Prostate gland (tissue), 2 donors: ENCODE data around the gene NT5DC1. TPM values are rescaled to one million over a fixed set of nuclear protein-coding genes. Genes with fewer than 3 reads are reported as not detected.

Experiments used
- DNase-seq: peaks from one replicate; pipeline ENCODE4 v3.0.0-alpha.2; 2019; ENCODE audit warnings: low spot score
- H3K27ac ChIP-seq, 2 donors: fragments of 200-600 bp; sonication (generic); 2 replicates each; pipeline ENCODE4 v1.5.1; 2017 to 2019
- H3K27me3 ChIP-seq: fragments of 200-600 bp; sonication (generic); replicated peaks from 2 replicates; pipeline ENCODE4 v1.5.1; 2019; ENCODE audit not compliant: insufficient read depth
- H3K36me3 ChIP-seq, 2 donors: fragments of 200-600 bp; sonication (generic); 1 replicate in 1 of 2; 2 replicates in 1 of 2; pipeline versions ENCODE4 v1.5.1 to v1.8.1; 2017 to 2019
- H3K4me1 ChIP-seq: fragments of 200-600 bp; sonication (generic); replicated peaks from 2 replicates; pipeline ENCODE4 v1.5.1; 2019
- H3K4me3 ChIP-seq, 2 donors: fragments of 200-600 bp; sonication (generic); 2 replicates each; pipeline ENCODE4 v1.5.1; 2017 to 2019
- H3K9me3 ChIP-seq: fragments of 200-600 bp; sonication (generic); 2 replicates; pipeline ENCODE4 v1.5.1; 2017
- POLR2A ChIP-seq: fragments of 450-650 bp; IDR thresholded peaks from one replicate; pipeline ENCODE4 v1.6.1; 2016; ENCODE audit warnings: antibody characterized with exemption, mild to moderate bottlenecking
- POLR2AphosphoS5 ChIP-seq: sonication (generic); formaldehyde crosslinking; IDR thresholded peaks from one replicate; pipeline ENCODE4 v1.6.1; 2017; ENCODE audit warnings: antibody characterized with exemption
- WGBS: methylation state at CpG from one replicate; pipeline ENCODE4 v1.1.5; 2018; 5-methylcytosine and 5-hydroxymethylcytosine counted together
- intact Hi-C: fragments of 100-400 bp; cut with DNase I; formaldehyde crosslinking; loops from one replicate; pipeline ENCODE4 v1.14.2; 2022
- total RNA-seq, 2 donors: library from RNA; depleted of rRNA; stranded (reverse); fragments of >200 nt; gene quantifications; one replicate each; pipeline ENCODE4 v1.1.0, GENCODE V29; 2016
- TF ChIP-seq, protein P1 (sequence below), 4 experiments: fragments of 200-600 bp in 2 of 4; fragments of 450-650 bp in 2 of 4; sonication (generic) in 2 of 4; IDR thresholded peaks; 1 replicate in 3 of 4; 2 replicates in 1 of 4; pipeline ENCODE4 v1.5.1; 2016 to 2019; ENCODE audit warnings: antibody characterized with exemption in 4 of 4, mild to moderate bottlenecking in 2 of 4, moderate library complexity in 2 of 4

NT5DC1 gene
- total RNA-seq, 2 donors from 2014 or later: 12.3 to 26.1 TPM

DNA sequence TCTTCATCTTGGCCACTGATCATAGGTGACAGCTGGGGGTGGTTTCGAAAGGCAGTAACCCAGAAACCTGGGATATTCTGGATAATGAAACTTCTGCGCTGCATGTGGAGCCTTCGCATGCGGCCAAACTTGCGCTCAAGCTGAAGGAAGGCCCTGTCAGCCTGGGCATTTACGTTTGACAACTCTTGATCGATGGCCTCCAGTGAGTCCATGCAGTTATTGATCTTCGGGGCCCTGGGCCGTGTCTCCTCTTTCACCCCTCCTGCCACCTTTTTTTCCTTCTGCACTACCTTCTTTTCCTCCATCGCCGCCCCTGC lies 152.5 kb downstream of the NT5DC1 start:
- H3K4me1 ChIP-seq: peaks cover 11% of the 10 kb centered on the region

DNA sequence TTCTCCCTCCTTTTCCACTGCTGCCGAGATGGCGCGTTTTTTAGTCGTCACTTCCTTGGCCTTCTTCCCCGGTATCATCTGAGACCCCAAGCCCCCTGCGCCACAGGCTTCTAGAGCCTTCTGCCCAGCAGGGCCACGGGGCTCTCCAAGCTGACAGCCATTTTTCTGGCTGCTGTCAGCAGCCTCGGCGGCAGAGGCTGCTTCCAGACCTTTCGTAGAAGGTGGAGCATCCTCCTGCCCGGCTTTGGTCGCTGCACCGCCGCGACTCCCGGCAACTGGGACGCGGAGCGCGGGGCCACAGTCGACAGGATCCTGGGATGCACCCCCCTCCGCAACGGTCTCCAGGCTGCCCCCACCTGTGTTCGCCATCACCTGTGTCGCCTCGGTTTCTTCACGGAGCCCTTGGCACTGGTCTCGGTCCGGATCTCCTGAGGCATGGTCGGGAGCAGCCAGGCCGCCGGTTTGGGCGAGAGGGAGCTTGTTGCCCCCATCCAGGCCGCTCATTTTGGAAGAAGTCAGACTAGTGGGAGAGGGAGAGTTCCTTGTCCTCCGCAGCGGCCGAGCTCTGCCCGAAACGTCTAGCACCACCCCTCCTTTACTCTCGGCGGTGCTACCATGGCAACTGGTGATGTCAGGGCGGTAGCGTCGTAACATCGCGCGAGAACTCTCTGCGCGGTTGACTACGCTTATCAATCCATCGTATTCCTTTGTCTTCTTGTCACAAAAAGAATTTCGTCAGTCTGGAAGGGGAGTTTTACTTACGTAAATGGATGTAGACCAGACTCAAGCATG lies 153.0 kb downstream of the NT5DC1 start, which contains the start of gene TSPYL4:
Gene TSPYL4, minus strand, starts transcription at position 571 of the 792 bp plus-strand sequence. Its CDS starts 67 bp downstream, at position 504.
- Histone ChIP-seq H3K9me3 (no peaks in the 10 kb centered on the region), H3K27me3 (no peaks in the 10 kb centered on the region), H3K4me1 (peaks cover 11% of the 10 kb centered on the region), H3K4me3 (peak within 1 kb of the TSS; percentile 61 to 80), H3K27ac (peak within 1 kb of the TSS; percentile 84 to 92), H3K36me3 (no peaks in the 10 kb centered on the region)
- intact Hi-C loops: no loop called here
- DNase-seq: peak; percentile 95
- peak; percentile 96 for TF ChIP-seq POLR2A
- peak; percentile 99 for TF ChIP-seq POLR2AphosphoS5
- TF ChIP-seq, protein P1, sequence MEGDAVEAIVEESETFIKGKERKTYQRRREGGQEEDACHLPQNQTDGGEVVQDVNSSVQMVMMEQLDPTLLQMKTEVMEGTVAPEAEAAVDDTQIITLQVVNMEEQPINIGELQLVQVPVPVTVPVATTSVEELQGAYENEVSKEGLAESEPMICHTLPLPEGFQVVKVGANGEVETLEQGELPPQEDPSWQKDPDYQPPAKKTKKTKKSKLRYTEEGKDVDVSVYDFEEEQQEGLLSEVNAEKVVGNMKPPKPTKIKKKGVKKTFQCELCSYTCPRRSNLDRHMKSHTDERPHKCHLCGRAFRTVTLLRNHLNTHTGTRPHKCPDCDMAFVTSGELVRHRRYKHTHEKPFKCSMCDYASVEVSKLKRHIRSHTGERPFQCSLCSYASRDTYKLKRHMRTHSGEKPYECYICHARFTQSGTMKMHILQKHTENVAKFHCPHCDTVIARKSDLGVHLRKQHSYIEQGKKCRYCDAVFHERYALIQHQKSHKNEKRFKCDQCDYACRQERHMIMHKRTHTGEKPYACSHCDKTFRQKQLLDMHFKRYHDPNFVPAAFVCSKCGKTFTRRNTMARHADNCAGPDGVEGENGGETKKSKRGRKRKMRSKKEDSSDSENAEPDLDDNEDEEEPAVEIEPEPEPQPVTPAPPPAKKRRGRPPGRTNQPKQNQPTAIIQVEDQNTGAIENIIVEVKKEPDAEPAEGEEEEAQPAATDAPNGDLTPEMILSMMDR (IDR thresholded peaks at IDR 0.05): peak in 1 of 4 experiments; percentile 13
- under 1% methylated on average over 53 of the region's 53 CpGs for WGBS

More for the DNA sequence above, 152.5 kb downstream of the NT5DC1 start:
- no peaks in the 10 kb centered on the region for H3K36me3 ChIP-seq
- no peak for DNase-seq
- intact Hi-C loops: no loop called here
- 29% methylated on average over 11 of the region's 11 CpGs for WGBS
- peak overlapping the region; percentile 61 to 80 for H3K4me3 ChIP-seq
- no peaks in the 10 kb centered on the region for H3K9me3 ChIP-seq
- TF ChIP-seq POLR2A (no peak), POLR2AphosphoS5 (no peak)
- TF ChIP-seq, protein P1 (IDR thresholded peaks at IDR 0.05): no peak
- H3K27ac ChIP-seq: peak overlapping the region; percentile 84 to 92
- H3K27me3 ChIP-seq: no peaks in the 10 kb centered on the region

DNA sequence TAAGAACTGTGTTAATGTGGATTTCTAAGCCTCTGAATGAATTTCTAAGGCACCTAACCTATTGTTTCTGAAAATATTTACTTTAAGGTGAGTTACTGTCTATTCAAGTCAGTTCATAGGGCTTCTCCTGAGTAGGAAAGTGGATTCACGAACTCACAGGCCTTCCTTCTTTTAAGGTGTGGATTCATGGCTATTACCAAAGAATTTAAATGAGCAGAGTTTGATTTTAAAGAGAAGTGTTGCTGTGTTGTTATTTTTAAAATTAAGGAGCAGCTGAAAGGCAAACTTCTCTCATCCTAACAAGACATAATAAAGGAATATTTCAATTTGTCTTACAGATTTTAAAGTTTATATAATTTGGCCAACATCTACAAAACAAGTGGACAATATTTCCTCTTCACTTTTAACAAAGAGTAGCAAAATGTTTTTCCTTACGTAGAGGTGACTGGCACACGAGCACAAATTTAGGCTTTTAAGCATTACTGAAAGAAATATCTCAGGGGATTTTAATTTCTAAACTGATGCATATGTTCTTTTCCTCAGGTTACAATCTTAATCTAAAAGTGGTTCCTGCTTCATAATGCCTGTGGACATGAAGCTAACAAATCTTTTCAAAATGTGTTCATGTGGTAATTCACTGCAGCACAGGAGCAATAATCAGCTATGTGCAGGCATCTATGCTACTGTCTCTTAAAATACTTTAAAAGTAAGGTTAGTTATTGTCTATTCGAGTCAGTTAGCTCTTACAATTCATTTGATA lies 153.8 kb downstream of the NT5DC1 start:
- Histone ChIP-seq H3K27ac (peak overlapping the region; percentile 84 to 92), H3K4me1 (peaks cover 11% of the 10 kb centered on the region), H3K36me3 (no peaks in the 10 kb centered on the region), H3K4me3 (peak overlapping the region; percentile 61 to 80), H3K27me3 (no peaks in the 10 kb centered on the region), H3K9me3 (no peaks in the 10 kb centered on the region)
- WGBS: 3% methylated on average over 4 of the region's 4 CpGs
- DNase-seq: no peak
- intact Hi-C loops: no loop called here
- TF ChIP-seq POLR2A (no peak), POLR2AphosphoS5 (no peak)
- TF ChIP-seq, protein P1 (IDR thresholded peaks at IDR 0.05): peak in 1 of 4 experiments; percentile 0

DNA sequence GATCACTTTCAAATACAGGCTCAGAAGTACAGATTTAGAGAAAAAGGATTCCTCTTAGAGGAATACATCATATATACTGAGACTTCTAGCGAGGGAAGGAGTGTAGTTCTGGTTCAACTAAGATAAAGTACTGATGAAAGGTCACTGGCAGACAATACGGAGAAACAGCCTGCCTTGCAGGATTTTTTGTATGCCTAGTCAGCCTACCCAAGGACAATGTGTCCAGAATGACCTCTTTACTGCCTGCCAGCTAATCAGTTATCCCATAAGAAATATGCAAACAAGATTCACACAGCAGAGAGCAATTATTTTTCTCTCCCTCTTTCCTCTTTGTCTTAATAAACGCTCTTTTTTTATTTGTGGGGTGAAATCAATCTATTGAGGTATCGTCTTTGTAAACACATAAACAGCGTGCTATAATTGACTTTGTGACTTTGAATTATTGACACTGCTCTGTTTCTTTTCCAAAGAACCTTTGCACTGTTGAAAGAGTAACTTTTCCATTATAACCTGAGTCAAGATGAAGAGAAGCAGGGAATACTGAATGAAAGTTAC lies 154.7 kb downstream of the NT5DC1 start:
- intact Hi-C loops: no loop called here
- Histone ChIP-seq H3K9me3 (no peaks in the 10 kb centered on the region), H3K36me3 (no peaks in the 10 kb centered on the region), H3K27me3 (no peaks in the 10 kb centered on the region), H3K4me1 (peaks cover 11% of the 10 kb centered on the region), H3K4me3 (peak overlapping the region in 1 of 2 donors; percentile 80), H3K27ac (peak overlapping the region; percentile 84 to 92)
- no peak for DNase-seq
- WGBS: 23% methylated on average over 5 of the region's 5 CpGs
- no peak for TF ChIP-seq POLR2AphosphoS5
- TF ChIP-seq POLR2A: no peak
- TF ChIP-seq, protein P1 (IDR thresholded peaks at IDR 0.05): no peak
